Measurements from ENCODE around the gene TSEN34.
"Not testable (repeated sequence)": the region's sequence is repeated elsewhere in the genome, so short reads cannot be mapped to it uniquely, and the experiment has no call there.

TSEN34 gene

DNA sequence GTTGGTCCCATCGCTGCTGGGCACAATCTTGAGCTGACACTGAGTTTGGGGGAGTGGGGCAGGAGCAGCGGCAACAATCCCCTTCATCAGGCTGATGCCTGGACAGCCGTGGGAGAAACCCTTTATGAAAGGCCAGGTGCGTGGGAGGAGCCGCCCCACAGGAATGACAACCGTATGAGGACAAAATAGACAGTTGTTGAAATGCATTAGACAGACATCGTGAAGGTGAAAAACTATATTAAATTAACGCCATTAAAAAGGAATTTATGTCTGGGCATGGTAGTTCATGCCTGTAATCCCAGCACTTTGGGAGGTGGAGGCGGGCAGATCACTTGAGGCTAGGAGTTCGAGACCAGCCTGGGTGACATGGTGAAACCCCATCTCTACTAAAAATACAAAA lies 33.5 kb downstream of the TSEN34 start:
- H3K4me3 Mint-ChIP-seq, H3K9me3 Mint-ChIP-seq, H3K27ac Mint-ChIP-seq, H3K27me3 Mint-ChIP-seq, H3K36me3 Mint-ChIP-seq: not testable (repeated sequence)
- peaks cover 12% of the 10 kb centered on the region for H3K4me1 Mint-ChIP-seq

DNA sequence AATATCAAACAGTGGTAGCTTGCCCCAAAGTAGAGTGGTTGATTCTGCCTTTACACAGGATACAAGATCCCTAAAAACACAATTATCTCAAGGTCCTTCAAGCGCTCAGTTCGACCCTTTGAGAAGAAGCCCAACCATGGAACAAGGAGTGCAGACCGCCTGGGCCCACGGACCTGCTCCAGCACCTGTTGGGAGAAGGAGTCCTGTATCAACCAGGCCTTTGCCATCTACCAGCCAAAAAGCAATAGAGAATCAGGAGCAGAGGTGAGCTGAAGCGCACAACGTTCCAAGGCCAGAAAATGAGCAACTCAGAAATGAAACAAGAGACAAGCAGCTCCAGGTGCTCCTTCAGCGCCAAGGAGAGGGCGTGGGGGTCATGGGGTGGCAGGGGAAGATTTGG lies 38.0 kb downstream of the TSEN34 start:
- no peaks in the 10 kb centered on the region for H3K9me3 Mint-ChIP-seq
- H3K4me3 Mint-ChIP-seq, result no peak overlapping the region
- H3K27ac Mint-ChIP-seq, result no peak overlapping the region

DNA sequence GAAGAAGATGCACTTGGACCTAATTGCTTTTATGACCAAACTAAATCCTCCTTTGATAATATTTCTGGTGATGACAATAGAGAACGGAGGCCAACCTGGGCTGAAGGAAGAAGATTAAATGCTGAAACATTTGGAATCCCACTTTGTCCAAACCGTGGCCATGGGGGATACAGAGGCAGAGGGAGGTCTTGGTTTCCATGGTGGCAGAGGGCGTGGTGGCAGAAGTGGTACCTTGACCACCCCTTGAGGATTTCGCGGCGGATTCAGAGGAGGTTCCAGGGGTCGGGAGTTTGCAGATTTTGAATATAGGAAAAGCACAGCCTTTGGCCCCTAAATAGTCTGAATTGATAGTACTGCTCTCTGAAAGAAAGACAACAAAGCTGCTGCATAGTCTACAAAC lies 38.9 kb downstream of the TSEN34 start:
- H3K27me3 Mint-ChIP-seq, result peaks cover 2% of the 10 kb centered on the region
- no peak overlapping the region for H3K4me3 Mint-ChIP-seq
- H3K9me3 Mint-ChIP-seq, result no peaks in the 10 kb centered on the region
- H3K27ac Mint-ChIP-seq, result no peak overlapping the region
- H3K4me1 Mint-ChIP-seq, result peaks cover 28% of the 10 kb centered on the region
- no peaks in the 10 kb centered on the region for H3K36me3 Mint-ChIP-seq

More for the DNA sequence above, 38.0 kb downstream of the TSEN34 start:
- Mint-ChIP-seq H3K4me1 (peaks cover 20% of the 10 kb centered on the region), H3K27me3 (peaks cover 2% of the 10 kb centered on the region), H3K36me3 (no peaks in the 10 kb centered on the region)

DNA sequence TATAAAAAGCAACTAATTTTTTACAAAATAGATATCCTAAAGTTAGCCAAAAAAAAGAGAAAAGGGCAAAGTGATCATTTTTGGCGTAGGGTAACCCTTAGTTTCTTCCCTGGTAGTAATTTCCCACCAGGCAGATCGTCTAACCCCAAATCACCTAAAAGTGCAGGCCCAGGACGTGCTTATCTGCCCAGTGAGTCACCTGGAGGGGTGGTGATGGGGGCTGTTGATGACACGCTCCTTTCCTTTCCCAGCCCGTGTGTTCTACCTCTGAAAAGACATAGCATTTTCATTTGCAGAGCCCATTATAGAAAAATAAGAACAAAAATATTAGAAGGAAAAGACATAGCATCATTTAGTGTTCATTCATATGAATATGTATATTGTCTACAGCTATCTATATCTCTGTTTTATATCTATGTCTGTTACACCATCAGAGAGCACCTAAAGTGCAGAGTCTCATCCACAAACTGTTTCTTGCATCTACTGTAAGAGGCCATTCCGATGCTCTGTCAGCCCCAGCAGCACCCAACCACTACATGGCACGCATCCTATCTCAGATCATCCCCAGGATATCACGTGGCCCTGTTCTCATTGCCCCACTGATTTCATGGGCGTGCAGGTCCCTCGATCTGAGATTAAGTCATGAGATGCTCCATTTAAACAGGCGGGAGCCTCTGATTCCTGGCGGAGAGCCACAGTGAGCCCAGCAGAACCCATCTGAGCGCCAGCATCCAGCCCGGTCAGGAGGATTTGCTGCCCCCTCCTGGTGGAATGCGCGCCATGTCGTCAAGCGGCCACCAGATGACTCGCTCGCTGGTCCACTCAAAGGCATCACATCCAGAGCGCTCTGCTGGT lies 40.2 kb downstream of the TSEN34 start:
- Mint-ChIP-seq H3K9me3 (no peaks in the 10 kb centered on the region), H3K27me3 (peaks cover 2% of the 10 kb centered on the region), H3K27ac (no peak overlapping the region), H3K4me1 (peaks cover 30% of the 10 kb centered on the region), H3K36me3 (no peaks in the 10 kb centered on the region), H3K4me3 (no peak overlapping the region)

DNA sequence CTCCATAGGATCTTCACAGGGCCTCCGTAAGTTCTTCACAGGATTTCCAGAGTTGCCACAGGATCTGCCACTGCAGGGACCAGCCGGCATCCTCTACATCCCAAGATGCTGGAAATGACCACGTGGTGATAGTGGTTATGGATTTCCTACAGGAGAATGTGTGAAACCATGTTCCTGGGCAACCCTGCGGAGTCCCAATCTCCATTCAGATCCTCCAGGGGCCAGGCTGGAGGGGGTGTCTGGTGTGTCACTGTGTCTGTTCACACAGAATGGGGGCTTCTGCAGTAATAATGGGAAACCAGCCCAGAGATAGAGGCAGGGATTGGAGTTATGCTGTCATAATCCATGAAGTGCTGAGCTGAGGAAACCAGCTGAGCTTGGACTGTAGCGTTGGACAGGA lies 42.8 kb downstream of the TSEN34 start:
- Mint-ChIP-seq H3K27ac (no peak overlapping the region), H3K36me3 (no peaks in the 10 kb centered on the region), H3K27me3 (peaks cover 2% of the 10 kb centered on the region), H3K4me1 (peaks cover 30% of the 10 kb centered on the region), H3K4me3 (peak overlapping the region; percentile 8), H3K9me3 (no peaks in the 10 kb centered on the region)

DNA sequence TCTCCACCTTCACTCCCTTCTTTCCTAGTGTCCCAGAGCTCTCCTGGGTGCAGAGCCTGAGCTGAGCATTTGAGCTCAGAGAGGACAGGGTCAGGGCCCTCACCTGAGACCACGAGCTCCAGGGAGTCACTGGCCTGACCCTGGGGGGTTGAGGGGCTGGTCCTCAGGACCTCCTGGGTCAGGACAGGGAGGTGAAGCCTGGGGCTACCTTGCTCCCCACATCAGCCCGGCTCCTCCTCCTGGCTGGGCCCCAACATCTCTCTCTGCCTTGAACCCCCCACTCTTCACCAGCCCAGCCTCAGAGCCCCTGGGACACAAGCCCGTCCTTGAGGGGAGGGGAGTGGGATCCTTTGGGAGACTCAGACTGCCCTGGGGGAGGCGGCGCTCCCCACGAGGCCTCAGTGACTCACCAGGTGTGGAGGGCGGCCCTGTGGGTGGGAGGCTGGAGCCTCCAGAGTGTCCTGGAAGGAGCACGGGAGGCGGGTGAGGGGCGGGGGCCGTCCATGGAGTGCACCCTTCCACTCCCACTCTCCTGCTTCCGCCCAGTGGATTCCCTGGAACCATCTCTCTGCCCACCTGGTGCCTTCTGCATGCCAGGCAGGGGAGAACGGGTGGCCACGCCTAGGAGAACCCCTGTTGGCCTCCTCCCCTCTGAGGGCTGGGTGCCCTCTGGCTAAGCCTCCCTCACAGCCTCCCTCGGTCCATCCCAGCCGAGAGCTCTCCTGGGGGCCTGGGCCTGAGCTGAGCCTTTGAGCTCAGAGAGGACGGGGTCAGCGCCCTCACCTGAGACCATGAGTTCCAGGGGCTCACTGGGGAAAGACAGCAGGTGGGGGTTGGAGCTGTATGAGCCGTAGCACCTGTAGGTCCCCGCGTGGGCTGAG lies 48.6 kb downstream of the TSEN34 start:
- not testable (repeated sequence) for H3K9me3 Mint-ChIP-seq, H3K36me3 Mint-ChIP-seq
- H3K27ac Mint-ChIP-seq, result peak overlapping the region; percentile 27

DNA sequence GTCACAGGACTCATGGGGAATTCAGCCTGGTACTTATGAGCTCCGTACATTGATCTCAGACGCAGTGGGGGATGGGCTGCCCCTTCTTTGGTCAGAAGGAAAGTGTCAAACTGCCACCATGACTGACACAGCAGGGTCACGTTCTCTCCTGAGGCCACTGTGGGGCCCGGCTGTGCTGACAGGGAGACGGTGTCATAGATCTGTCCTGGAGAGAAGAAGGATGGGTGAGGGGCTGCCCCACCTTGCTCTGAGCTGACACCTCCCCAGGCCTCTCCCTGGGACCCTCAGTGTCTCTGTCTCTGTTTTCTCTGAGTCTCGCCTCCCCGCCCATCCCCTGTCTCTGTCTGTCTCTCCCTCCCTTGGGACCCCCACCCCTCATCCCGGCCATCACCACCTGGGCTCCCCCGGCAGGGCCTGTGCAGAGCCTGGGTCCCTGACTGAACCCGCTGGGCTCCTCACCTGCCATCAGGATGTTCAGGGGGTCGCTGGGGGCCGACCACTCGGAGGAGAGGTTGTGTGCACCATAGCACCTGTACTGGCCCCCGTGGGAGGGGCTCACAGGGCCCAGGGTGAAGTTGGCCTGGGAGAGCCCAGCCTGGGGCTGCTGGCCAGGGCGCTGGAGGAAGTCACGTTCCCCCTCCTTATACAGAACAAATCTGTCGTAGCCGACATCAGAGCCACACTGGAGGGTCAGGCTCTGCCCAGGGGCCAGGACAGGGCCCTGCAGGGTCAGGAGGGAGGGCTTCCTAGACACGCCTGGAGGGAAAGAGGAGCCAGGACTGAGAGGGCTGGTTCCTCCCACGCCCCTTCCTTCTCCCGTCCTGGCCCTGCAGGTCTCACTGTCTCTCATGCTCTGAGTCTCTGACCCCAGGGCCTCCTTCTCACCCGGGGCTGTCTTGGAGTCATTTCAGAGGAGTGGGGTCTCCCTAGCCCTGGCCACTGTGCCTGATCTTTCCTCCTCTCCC lies 49.5 kb downstream of the TSEN34 start:
- not testable (repeated sequence) for H3K4me1 Mint-ChIP-seq, H3K36me3 Mint-ChIP-seq, H3K27ac Mint-ChIP-seq, H3K9me3 Mint-ChIP-seq, H3K4me3 Mint-ChIP-seq, H3K27me3 Mint-ChIP-seq

More for the DNA sequence above, 48.6 kb downstream of the TSEN34 start:
- H3K27me3 Mint-ChIP-seq, H3K4me3 Mint-ChIP-seq, H3K4me1 Mint-ChIP-seq: not testable (repeated sequence)

DNA sequence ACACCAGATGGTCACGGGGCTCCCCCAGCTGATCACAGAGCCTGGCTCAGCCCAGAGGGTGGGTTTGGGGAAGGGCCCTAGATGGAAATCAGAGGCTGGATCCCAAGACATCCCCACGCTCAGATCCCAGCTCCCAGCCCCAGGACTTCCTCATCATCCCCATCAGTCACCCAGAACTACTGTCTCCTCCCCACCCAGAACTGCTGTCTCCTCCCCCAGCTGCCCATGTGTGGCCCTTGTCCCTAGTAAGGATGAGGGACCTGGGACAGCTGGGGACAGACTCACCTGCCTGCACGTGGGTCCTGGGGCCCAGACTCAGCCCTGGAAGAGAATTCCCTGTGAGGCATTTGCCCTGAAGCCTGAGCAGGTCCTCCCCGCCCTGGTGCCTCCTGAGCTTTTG lies 51.1 kb downstream of the TSEN34 start:
- H3K9me3 Mint-ChIP-seq, H3K4me1 Mint-ChIP-seq, H3K27ac Mint-ChIP-seq, H3K36me3 Mint-ChIP-seq, H3K27me3 Mint-ChIP-seq, H3K4me3 Mint-ChIP-seq: not testable (repeated sequence)

DNA sequence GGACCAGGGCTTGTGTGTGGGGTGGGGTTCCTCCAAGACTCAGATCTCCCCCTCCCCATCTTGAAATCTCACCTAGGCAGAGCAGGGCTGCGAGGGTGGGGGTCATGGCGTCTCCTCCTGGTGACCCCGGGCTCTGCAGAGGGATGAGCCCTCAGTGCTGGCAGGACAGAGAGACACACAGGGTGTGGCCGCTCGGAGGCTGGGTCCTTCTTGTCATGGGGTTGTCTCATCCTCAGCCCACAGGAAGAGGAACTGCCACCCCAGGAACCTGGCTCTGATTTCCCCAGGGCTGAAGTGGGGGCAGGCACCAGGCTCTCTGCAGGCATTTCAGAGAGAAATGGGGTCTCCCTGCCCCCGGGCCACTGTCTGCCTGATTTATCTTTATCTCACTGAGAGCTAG lies 51.5 kb downstream of the TSEN34 start, which contains the start of gene LILRA6:
TSS of gene LILRA6 (minus strand) at position 145 of the 400 bp plus-strand sequence.
- not testable (repeated sequence) for H3K27ac Mint-ChIP-seq, H3K4me3 Mint-ChIP-seq, H3K27me3 Mint-ChIP-seq, H3K4me1 Mint-ChIP-seq, H3K9me3 Mint-ChIP-seq, H3K36me3 Mint-ChIP-seq

DNA sequence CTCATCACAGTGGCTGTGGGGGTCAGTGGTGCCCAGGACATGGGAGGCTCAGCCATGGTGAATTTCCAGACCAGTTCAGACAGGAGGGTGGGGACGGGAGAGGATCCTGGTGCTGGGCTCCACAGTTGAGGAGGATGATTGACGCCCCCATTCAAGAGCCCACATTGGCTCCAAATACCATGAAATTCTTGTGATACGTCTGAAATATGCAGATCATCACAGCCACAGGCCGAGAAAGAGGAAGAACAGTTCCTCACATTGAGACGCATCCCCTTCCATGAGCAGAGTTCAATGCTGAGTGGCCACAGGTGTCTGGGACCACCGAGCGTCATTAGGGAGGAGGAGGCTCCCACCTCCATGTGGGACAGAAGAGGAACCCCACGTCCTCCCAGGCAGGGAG lies 52.7 kb downstream of the TSEN34 start:
- H3K4me3 Mint-ChIP-seq, H3K9me3 Mint-ChIP-seq, H3K27ac Mint-ChIP-seq, H3K36me3 Mint-ChIP-seq, H3K27me3 Mint-ChIP-seq: not testable (repeated sequence)
- H3K4me1 Mint-ChIP-seq, result peaks cover 13% of the 10 kb centered on the region
